ENCODE measurements around the gene SPRED3.
A peak's percentile ranks its signal among the peaks of the same experiment; 100 is the strongest.

DNA sequence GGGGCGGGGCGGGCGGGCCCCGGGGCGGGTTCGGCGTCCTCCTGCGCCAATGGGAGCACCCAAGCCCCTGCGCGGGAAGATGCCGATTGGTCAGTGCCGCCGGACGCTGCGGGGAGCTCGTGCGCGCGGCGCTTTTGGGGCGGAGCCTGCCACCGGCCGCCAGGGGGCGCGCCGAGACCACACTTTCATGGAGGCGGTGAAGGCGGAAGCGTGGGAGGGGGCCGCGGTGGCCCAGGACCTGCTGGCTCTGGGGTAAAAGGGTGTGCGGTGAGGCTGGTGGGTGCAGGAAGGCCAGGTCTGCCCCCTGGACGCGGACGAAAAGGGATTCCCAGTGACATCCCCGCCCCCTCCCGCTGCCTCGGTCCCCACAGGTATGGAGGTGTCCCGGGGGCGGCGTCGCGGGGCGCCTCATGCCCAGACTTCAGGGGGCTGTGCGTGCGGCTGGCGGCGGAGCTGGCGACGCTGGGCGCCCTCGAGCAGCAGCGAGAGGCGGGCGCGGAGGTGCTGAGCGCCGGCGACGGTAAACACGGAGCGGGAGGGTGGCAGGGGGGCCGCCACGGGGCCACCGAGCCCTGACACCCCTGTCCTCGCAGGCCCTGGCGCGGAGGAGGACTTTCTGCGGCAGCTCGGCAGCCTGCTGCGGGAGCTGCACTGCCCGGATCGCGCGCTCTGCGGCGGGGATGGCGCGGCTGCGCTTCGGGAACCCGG, 14.6 kb downstream of the SPRED3 start, which contains the start of gene FAM98C:
- TF ChIP-seq, protein P1, sequence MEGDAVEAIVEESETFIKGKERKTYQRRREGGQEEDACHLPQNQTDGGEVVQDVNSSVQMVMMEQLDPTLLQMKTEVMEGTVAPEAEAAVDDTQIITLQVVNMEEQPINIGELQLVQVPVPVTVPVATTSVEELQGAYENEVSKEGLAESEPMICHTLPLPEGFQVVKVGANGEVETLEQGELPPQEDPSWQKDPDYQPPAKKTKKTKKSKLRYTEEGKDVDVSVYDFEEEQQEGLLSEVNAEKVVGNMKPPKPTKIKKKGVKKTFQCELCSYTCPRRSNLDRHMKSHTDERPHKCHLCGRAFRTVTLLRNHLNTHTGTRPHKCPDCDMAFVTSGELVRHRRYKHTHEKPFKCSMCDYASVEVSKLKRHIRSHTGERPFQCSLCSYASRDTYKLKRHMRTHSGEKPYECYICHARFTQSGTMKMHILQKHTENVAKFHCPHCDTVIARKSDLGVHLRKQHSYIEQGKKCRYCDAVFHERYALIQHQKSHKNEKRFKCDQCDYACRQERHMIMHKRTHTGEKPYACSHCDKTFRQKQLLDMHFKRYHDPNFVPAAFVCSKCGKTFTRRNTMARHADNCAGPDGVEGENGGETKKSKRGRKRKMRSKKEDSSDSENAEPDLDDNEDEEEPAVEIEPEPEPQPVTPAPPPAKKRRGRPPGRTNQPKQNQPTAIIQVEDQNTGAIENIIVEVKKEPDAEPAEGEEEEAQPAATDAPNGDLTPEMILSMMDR (IDR thresholded peaks at IDR 0.05; ENCODE audit: control extremely low read depth in 1 of 3, insufficient read depth in 1 of 3, low read depth in 1 of 3, low read length in 3 of 3), result peak; percentile 88 to 95 (median 91)
- TF ChIP-seq RBBP5 (IDR thresholded peaks at IDR 0.05; ENCODE audit: borderline replicate concordance, low read depth, low read length), result 0 out of 2 replicates have a peak, but pooled peaks have one; percentile 49
- 0 out of 3 replicates have a peak, but pooled peaks of 1 of the 2 experiments have one; percentile 40 for TF ChIP-seq POLR2A (IDR thresholded peaks at IDR 0.05; ENCODE audit: control extremely low read depth in 1 of 2, low read depth in 2 of 2, low read length in 2 of 2)
- TF ChIP-seq, protein P2, sequence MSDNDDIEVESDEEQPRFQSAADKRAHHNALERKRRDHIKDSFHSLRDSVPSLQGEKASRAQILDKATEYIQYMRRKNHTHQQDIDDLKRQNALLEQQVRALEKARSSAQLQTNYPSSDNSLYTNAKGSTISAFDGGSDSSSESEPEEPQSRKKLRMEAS (IDR thresholded peaks at IDR 0.05), result peak; percentile 69
- TF ChIP-seq EZH2 (IDR thresholded peaks at IDR 0.05; ENCODE audit: low read depth, low read length, severe bottlenecking), result peak; percentile 14
- TF ChIP-seq SIX5 (IDR thresholded peaks at IDR 0.05; ENCODE audit: low read depth, low read length), result no peak
- no peak for TF ChIP-seq TCF12 (IDR thresholded peaks at IDR 0.05; ENCODE audit: low read depth, low read length)
- no peak for TF ChIP-seq EP300 (IDR thresholded peaks at IDR 0.05; ENCODE audit: borderline replicate concordance in 1 of 2, low read depth in 2 of 2, low read length in 2 of 2)
- TF ChIP-seq HDAC2 (IDR thresholded peaks at IDR 0.05; ENCODE audit: borderline replicate concordance in 1 of 2, low read depth in 2 of 2, low read length in 2 of 2), result no peak
